HEK293T (cell line): ENCODE measurements around the gene MT1A.

Source experiments
- CTCF ChIA-PET: fragments of 350-600 bp; formaldehyde crosslinking; extraction: SDS; loops from one replicate; lab custom pipeline; 2021; ENCODE audit warnings: antibody characterized with exemption, inconsistent platforms; lab: Yijun Ruan, JAX
- POLR2A ChIA-PET: fragments of 350-600 bp; formaldehyde crosslinking; extraction: SDS; loops from one replicate; lab custom pipeline; 2020; ENCODE audit warnings: antibody characterized with exemption, inconsistent platforms; lab: Yijun Ruan, JAX
- DNase-seq: peaks from one replicate; pipeline ENCODE4 v3.0.0; 2012; ENCODE audit warnings: mixed read lengths; ENCODE audit errors: extremely low spot score
- ARNT ChIP-seq: fragments of 450-650 bp; IDR thresholded peaks from 2 replicates; pipeline ENCODE4 v1.6.1; 2017; ENCODE audit warnings: mild to moderate bottlenecking
- BHLHE40 ChIP-seq: fragments of 450-650 bp; IDR thresholded peaks from 2 replicates; pipeline ENCODE4 v1.6.1; 2016; ENCODE audit warnings: mild to moderate bottlenecking, moderate library complexity, borderline replicate concordance
- CTBP1 ChIP-seq: fragments of 450-650 bp; IDR thresholded peaks from 2 replicates; pipeline ENCODE4 v1.6.1; 2016; ENCODE audit warnings: borderline replicate concordance
- ELF4 ChIP-seq: fragments of 450-650 bp; IDR thresholded peaks from 2 replicates; pipeline ENCODE4 v1.6.1; 2017; ENCODE audit warnings: antibody characterized with exemption
- FOXA1 ChIP-seq: fragments of 450-650 bp; IDR thresholded peaks from 2 replicates; pipeline ENCODE4 v1.6.1; 2016; ENCODE audit warnings: mild to moderate bottlenecking
- FOXK2 ChIP-seq: fragments of 450-650 bp; IDR thresholded peaks from 2 replicates; pipeline ENCODE4 v1.6.1; 2016; ENCODE audit warnings: mild to moderate bottlenecking
- FOXM1 ChIP-seq: fragments of 450-650 bp; IDR thresholded peaks from 2 replicates; pipeline ENCODE4 v1.6.1; 2017; ENCODE audit warnings: mild to moderate bottlenecking, borderline replicate concordance
- HDGF ChIP-seq: fragments of 450-650 bp; IDR thresholded peaks from 2 replicates; pipeline ENCODE4 v1.6.1; 2017; ENCODE audit warnings: antibody characterized with exemption, borderline replicate concordance
- L3MBTL2 ChIP-seq: fragments of 450-650 bp; conservative IDR thresholded peaks from 2 replicates; pipeline ENCODE4 v1.6.1; 2016; ENCODE audit warnings: mild to moderate bottlenecking
- LEF1 ChIP-seq: fragments of 450-650 bp; IDR thresholded peaks from 2 replicates; pipeline ENCODE4 v1.6.1; 2017; ENCODE audit warnings: mild to moderate bottlenecking, borderline replicate concordance
- NFRKB ChIP-seq: fragments of 450-650 bp; IDR thresholded peaks from 2 replicates; pipeline ENCODE4 v1.6.1; 2016; ENCODE audit warnings: mild to moderate bottlenecking, moderate library complexity
- SP1 ChIP-seq: fragments of 450-650 bp; IDR thresholded peaks from 2 replicates; pipeline ENCODE4 v1.6.1; 2017
- SUZ12 ChIP-seq: fragments of 450-650 bp; IDR thresholded peaks from 2 replicates; pipeline ENCODE4 v1.6.1; 2016; ENCODE audit warnings: mild to moderate bottlenecking
- TARDBP ChIP-seq: fragments of 450-650 bp; IDR thresholded peaks from 2 replicates; pipeline ENCODE4 v1.6.1; 2016
- ZNF384 ChIP-seq: fragments of 450-650 bp; IDR thresholded peaks from 2 replicates; pipeline ENCODE4 v1.6.1; 2016
- TF ChIP-seq, protein P1 (sequence below): fragments of 450-650 bp; IDR thresholded peaks from 2 replicates; pipeline ENCODE4 v1.6.1; 2016

The MT1A gene

DNA sequence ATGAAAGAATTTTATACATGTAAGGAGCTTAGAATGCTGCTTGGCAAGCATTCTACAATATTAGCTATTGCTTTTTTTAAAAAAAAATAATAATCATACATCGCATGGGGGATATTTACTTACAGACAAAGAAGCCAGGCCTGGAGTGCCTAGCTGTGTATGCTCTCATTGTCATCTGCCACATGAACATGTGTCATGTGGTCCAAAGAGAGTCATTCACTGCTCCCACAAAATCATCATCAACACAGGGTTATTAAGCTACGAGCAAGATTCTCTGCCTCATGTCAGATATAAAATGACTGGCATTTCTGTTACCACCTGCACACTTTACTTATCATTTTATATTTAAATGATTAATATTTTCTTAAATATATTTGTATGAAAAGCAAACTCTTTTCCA, 14.8 kb upstream of the MT1A start:
- POLR2A ChIA-PET, result interaction anchor here (1.4 kb wide), 1 partner anchor 15 kb away, joined by 6 read pairs; the partner anchor contains the start of gene MT2A
- no peak for DNase-seq
- TF ChIP-seq FOXK2 (no peak), CTBP1 (no peak), SP1 (no peak), ELF4 (no peak), ARNT (no peak), FOXA1 (no peak), L3MBTL2 (no peak), SUZ12 (no peak), HDGF (no peak), BHLHE40 (no peak), LEF1 (no peak), FOXM1 (no peak), TARDBP (no peak), ZNF384 (no peak), NFRKB (no peak)
- TF ChIP-seq, protein P1, sequence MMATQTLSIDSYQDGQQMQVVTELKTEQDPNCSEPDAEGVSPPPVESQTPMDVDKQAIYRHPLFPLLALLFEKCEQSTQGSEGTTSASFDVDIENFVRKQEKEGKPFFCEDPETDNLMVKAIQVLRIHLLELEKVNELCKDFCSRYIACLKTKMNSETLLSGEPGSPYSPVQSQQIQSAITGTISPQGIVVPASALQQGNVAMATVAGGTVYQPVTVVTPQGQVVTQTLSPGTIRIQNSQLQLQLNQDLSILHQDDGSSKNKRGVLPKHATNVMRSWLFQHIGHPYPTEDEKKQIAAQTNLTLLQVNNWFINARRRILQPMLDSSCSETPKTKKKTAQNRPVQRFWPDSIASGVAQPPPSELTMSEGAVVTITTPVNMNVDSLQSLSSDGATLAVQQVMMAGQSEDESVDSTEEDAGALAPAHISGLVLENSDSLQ, result no peak
- CTCF ChIA-PET, result interaction anchor here (1.4 kb wide), 1 partner anchor 23 kb away, joined by 5 read pairs; no protein-coding TSS in a partner anchor

DNA sequence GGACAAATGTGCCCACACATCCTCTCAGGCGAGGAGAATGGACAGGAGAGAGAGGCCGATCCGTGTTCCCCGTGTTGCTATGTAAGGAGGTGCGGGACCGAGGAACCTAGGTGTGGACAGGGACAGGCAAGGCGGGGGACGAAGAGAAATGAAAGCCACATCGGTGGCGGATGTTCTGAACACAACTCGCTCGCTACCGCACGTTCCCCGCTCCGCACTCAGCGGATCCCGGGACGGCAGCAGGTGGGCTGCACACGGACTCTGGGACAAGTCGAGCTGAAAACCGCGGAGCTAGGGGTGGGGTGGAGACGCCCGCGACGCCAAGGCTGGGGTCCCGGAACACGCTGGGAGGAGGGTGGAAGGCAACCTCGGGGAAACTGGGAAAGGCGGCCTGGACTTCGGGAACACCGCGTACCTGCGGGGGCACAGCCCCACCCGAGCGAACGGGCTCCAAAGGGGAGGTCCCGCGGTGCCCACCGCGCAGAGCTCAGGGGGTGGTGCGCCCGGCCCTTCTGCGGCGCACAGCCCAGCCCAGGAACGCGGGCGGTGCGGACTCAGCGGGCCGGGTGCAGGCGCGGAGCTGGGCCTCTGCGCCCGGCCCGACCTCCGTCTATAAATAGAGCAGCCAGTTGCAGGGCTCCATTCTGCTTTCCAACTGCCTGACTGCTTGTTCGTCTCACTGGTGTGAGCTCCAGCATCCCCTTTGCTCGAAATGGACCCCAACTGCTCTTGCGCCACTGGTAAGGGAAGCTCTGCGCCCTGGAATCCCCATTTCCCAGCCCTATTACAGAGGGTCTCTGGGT, 13.1 kb upstream of the MT1A start, which contains the start of gene MT1E:
Gene MT1E (plus strand): TSS at position 642 of the 803 bp plus-strand sequence. CDS start 71 bp downstream, at position 713.
- no peak for DNase-seq
- ChIA-PET POLR2A (no interaction called here), CTCF (interaction anchor here (0.7 kb wide), 1 partner anchor 19 kb away, joined by 3 read pairs; no protein-coding TSS in a partner anchor)
- TF ChIP-seq L3MBTL2 (no peak), TARDBP (no peak), CTBP1 (no peak)

DNA sequence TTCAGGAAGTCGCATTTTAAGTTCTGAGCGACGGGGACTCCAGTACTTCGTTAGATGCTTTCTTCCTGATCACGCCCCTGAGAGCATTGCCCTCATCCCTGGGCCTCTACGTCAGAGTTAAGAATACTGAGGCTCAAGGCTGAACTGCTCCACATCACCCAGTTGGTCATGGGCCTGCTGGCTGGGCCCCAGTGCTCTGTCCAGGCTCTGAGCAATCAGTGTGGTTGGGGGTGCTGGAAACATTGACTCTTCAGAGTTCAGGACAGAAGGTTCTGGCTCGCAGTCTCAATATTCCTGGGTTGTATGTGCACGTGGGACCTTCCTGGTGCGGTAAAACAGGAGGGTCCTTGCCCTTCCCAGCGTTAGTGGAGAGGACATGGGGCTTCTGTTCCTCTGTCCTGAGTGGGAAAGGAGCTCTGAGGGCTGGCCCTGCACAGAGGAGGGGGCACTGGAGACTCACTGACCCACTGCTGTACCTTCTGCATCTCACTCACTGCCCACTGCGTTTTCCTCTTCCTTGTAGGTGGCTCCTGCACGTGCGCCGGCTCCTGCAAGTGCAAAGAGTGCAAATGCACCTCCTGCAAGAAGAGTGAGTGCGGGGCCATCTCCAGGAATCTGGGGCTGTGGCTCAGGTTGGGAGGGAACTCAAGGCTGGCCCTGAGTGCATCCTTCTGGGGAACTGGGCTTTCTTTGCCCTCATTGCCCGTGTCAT, 12.4 kb upstream of the MT1A start:
- ChIA-PET POLR2A (no interaction called here), CTCF (interaction anchor here (0.7 kb wide), 1 partner anchor 20 kb away, joined by 3 read pairs; no protein-coding TSS in a partner anchor)
- no peak for DNase-seq
- TF ChIP-seq NFRKB, result no peak
- TF ChIP-seq ELF4, result no peak
- no peak for TF ChIP-seq ZNF384
- TF ChIP-seq SP1, result no peak
- no peak for TF ChIP-seq L3MBTL2
- TF ChIP-seq HDGF, result no peak
- TF ChIP-seq TARDBP, result no peak
- TF ChIP-seq ARNT, result no peak
- no peak for TF ChIP-seq FOXA1
- no peak for TF ChIP-seq SUZ12
- TF ChIP-seq, protein P1, result no peak
- TF ChIP-seq FOXK2, result no peak
- TF ChIP-seq LEF1, result no peak
- no peak for TF ChIP-seq FOXM1
- TF ChIP-seq CTBP1, result no peak
- no peak for TF ChIP-seq BHLHE40

DNA sequence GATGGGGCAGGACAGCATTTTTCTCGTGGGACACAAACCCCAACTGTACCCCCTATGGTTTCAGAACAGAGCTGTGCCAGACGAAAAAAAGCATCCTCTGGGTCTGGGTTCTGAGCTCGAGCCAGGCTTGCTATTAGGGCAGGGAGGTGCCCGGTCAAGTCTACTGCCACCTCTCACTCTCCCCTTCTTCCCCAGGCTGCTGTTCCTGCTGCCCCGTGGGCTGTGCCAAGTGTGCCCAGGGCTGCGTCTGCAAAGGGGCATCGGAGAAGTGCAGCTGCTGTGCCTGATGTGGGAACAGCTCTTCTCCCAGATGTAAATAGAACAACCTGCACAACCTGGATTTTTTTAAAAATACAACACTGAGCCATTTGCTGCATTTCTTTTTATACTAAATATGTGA, 11.8 kb upstream of the MT1A start:
- TF ChIP-seq TARDBP (no peak), SUZ12 (no peak), BHLHE40 (no peak), ARNT (no peak)
- CTCF ChIA-PET, result no interaction called here

DNA sequence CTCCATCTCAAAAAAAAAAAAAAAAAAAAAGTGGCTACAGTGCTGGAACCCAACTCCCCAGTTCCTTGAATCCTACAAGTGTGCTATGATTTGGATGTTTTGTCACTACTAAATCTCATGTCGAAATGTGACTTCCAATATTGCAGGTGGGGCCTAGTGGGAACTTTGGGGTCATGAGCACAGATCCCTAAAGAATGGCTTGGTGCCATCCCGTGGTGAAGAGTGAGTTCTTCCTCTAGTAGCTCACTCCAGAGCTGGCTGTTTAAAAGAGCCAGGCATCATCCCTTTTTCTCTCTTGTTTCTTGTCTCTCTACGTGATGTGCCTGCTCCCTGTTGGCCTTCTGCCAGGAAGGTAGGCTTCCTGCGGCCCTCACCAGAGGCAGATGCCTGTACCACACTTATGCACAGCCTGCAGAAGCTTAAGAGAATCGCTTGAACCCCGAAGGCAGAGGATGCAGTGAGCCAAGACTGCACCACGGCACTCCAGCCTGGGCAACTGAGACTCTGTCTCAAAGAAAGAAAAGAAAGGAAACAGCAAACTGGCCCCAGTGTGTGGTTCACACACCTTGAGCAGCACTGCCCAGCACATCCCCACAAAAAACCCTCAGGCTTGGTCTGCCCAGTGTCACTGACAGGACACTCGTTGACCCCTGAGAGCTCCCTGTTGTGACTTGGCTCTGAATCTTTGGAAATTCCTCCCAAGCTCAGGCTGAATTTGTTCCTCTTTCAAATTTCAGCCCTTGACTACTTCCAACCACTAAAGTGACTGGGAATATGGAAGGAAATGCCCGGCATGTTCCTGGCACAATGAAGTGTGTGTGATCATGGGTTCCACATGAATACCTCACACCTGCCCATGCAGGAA, 9.7 kb upstream of the MT1A start:
- no peak for TF ChIP-seq ZNF384
- TF ChIP-seq LEF1, result no peak
- no peak for TF ChIP-seq TARDBP
- TF ChIP-seq NFRKB, result no peak
- TF ChIP-seq FOXK2, result no peak
- TF ChIP-seq, protein P1, result no peak
- TF ChIP-seq SP1, result no peak
- TF ChIP-seq ARNT, result no peak
- no peak for TF ChIP-seq HDGF
- TF ChIP-seq ELF4, result no peak
- no peak for TF ChIP-seq BHLHE40
- no peak for TF ChIP-seq FOXA1
- TF ChIP-seq SUZ12, result no peak
- TF ChIP-seq FOXM1, result no peak
- TF ChIP-seq CTBP1, result no peak
- no peak for TF ChIP-seq L3MBTL2
- CTCF ChIA-PET, result no interaction called here
- POLR2A ChIA-PET, result no interaction called here
- no peak for DNase-seq

More for the DNA sequence above, 11.8 kb upstream of the MT1A start:
- POLR2A ChIA-PET, result no interaction called here
- DNase-seq, result no peak
